Esophagus muscularis mucosa (tissue), 4 donors: ENCODE results near the gene ZNF8. TPM values are rescaled to one million over a fixed set of nuclear protein-coding genes. Genes with fewer than 3 reads are reported as not detected.

Source experiments
- DNase-seq: peaks from one replicate; pipeline ENCODE4 v3.0.0-alpha.2; 2017; ENCODE audit errors: extremely low spot score
- H3K27ac ChIP-seq, 4 donors: fragments of 200-600 bp; sonication (generic); replicated peaks in 1 of 4; 1 replicate in 3 of 4; 2 replicates in 1 of 4; pipeline ENCODE4 v1.5.1; 2016 to 2019; ENCODE audit warnings: mild to moderate bottlenecking in 1 of 4
- H3K27me3 ChIP-seq, 4 donors: fragments of 200-600 bp; sonication (generic); one replicate each; pipeline versions ENCODE4 v1.5.1 to v1.6.0; 2016 to 2019
- H3K36me3 ChIP-seq, 4 donors: fragments of 200-600 bp; sonication (generic); one replicate each; pipeline ENCODE4 v1.5.1; 2016 to 2019
- H3K4me1 ChIP-seq, 4 donors: fragments of 200-600 bp; sonication (generic); one replicate each; pipeline ENCODE4 v1.5.1; 2016 to 2019
- H3K4me3 ChIP-seq, 4 donors: fragments of 200-600 bp; sonication (generic); 1 replicate in 2 of 4; 2 replicates in 2 of 4; pipeline ENCODE4 v1.5.1; 2016 to 2019; ENCODE audit warnings: mild to moderate bottlenecking in 4 of 4, moderate library complexity in 1 of 4
- H3K9me3 ChIP-seq, 4 donors: fragments of 200-600 bp; sonication (generic); 1 replicate in 3 of 4; 2 replicates in 1 of 4; pipeline ENCODE4 v1.5.1; 2016 to 2019
- CTCF ChIP-seq, 3 experiments: fragments of 200-600 bp in 2 of 3; fragments of 450-650 bp in 1 of 3; sonication (generic) in 2 of 3; IDR thresholded peaks; one replicate each; pipeline ENCODE4 v1.5.1; 2017 to 2019; ENCODE audit warnings: antibody characterized with exemption in 3 of 3, mild to moderate bottlenecking in 2 of 3, moderate library complexity in 1 of 3
- EP300 ChIP-seq: sonication (generic); formaldehyde crosslinking; IDR thresholded peaks from one replicate; pipeline ENCODE4 v1.6.1; 2017; ENCODE audit warnings: antibody characterized with exemption
- POLR2A ChIP-seq: fragments of 450-650 bp; IDR thresholded peaks from one replicate; pipeline ENCODE4 v1.6.1; 2017; ENCODE audit warnings: antibody characterized with exemption, moderate library complexity, mild to moderate bottlenecking, low read depth
- POLR2AphosphoS5 ChIP-seq, 2 donors: sonication (generic); formaldehyde crosslinking; IDR thresholded peaks; one replicate each; pipeline ENCODE4 v1.6.1; 2017; ENCODE audit warnings: antibody characterized with exemption in 2 of 2
- WGBS: methylation state at CpG from one replicate; pipeline ENCODE4 v1.1.5; 2018; 5-methylcytosine and 5-hydroxymethylcytosine counted together
- intact Hi-C: fragments of 100-400 bp; cut with DNase I; formaldehyde crosslinking; loops from one replicate; pipeline ENCODE4 v1.15.1; 2023
- total RNA-seq, 4 donors: library from RNA; depleted of rRNA; stranded (reverse); fragments of >200 nt; gene quantifications; one replicate each; pipeline versions ENCODE4 v1.1.0 to v1.2.1, GENCODE V29; 2016

Gene ZNF8
- total RNA-seq, 4 donors from 2014 or later, result 8.1 to 12.3 (median 10.3) TPM

- H3K9me3 ChIP-seq, result no peaks in the 10 kb centered on the region
- DNase-seq, result no peak
- peaks cover 0 to 20% (median 0%) of the 10 kb centered on the region in 4 donors for H3K36me3 ChIP-seq
- H3K27ac ChIP-seq, result no peak overlapping the region
- peaks cover 23 to 34% (median 31%) of the 10 kb centered on the region in 4 donors for H3K4me1 ChIP-seq
- peak overlapping the region; percentile 72 to 94 (median 84) for H3K4me3 ChIP-seq
- intact Hi-C loops, result no loop called here
- TF ChIP-seq POLR2AphosphoS5 (IDR thresholded peaks at IDR 0.05), result no peak
- no peaks in the 10 kb centered on the region for H3K27me3 ChIP-seq
- WGBS, result 90% methylated on average over 6 of the region's 6 CpGs
Measured at GRCh38 chr19:58325311-58326022, 46.7 kb downstream of the ZNF8 start.

- peaks cover 23 to 34% (median 31%) of the 10 kb centered on the region in 4 donors for H3K4me1 ChIP-seq
- H3K9me3 ChIP-seq, result no peaks in the 10 kb centered on the region
- H3K36me3 ChIP-seq, result peaks cover 0 to 18% (median 0%) of the 10 kb centered on the region in 4 donors
- no peak for TF ChIP-seq CTCF (IDR thresholded peaks at IDR 0.05)
- no peak for TF ChIP-seq POLR2AphosphoS5 (IDR thresholded peaks at IDR 0.05)
- no peak for TF ChIP-seq EP300
- no peak for TF ChIP-seq POLR2A
- no peaks in the 10 kb centered on the region for H3K27me3 ChIP-seq
- peak overlapping the region; percentile 89 to 97 (median 94) for H3K27ac ChIP-seq
- intact Hi-C loops, result no loop called here
- no peak for DNase-seq
- 2% methylated on average over 9 of the region's 9 CpGs for WGBS
- H3K4me3 ChIP-seq, result peak overlapping the region; percentile 72 to 94 (median 84)
Measured at GRCh38 chr19:58326501-58326913, 47.8 kb downstream of the ZNF8 start.

DNA sequence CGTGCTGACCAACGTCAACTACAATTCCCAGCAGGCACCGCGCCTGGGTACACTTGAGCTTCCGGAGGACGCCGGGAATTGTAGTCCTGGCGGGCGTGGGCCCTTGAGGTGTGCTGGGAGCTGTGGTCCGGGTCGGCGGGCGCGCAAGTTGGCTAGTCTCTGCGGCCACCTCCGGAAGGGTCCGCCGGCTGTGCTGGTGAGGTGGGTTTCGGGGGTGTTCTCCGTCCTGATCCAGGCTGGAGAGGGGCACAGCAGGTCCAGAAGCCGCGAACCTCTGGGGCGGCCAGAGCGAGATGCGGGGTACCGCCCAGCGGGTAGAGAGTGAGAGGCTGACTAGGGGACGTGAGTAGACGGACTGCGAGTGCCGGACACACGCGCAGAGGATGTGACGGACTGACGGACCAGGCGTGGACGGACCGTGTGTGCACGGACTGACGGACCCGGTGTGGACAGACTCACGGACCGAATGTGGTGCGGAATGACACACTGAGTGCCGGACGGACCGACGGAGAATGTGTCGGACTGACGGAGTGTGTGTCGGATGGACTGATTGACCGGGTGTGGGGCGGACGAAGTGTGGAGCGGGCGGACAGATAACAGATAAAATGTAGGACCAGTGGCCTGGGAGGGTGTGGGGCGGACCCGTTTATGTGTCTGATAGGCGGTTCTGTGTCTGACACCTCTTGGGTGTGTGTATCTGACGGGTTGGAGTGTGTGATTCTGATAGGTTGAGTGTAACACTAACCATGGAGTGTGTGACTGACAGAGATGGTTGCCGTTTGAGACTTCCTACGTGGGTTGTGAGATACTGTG lies 48.4 kb downstream of the ZNF8 start, which contains the start of gene ZSCAN22:
TSS of gene ZSCAN22 (plus strand) at position 81 of the 813 bp plus-strand sequence. CDS start 7,809 bp downstream, outside the sequence.
- peak within 1 kb of the TSS; percentile 89 to 97 (median 94) for H3K27ac ChIP-seq
- DNase-seq, result peak; percentile 99
- TF ChIP-seq EP300, result no peak
- peak; percentile 22 for TF ChIP-seq POLR2A
- TF ChIP-seq POLR2AphosphoS5 (IDR thresholded peaks at IDR 0.05), result peak; percentile 90 to 91
- no peak for TF ChIP-seq CTCF (IDR thresholded peaks at IDR 0.05)
- intact Hi-C loops, result no loop called here
- H3K36me3 ChIP-seq, result peaks cover 0 to 12% (median 0%) of the 10 kb centered on the region in 4 donors
- H3K9me3 ChIP-seq, result no peaks in the 10 kb centered on the region
- peak within 1 kb of the TSS; percentile 72 to 94 (median 84) for H3K4me3 ChIP-seq
- peaks cover 23 to 34% (median 31%) of the 10 kb centered on the region in 4 donors for H3K4me1 ChIP-seq
- WGBS, result 0% methylated on average over 19 of the region's 62 CpGs
- no peaks in the 10 kb centered on the region for H3K27me3 ChIP-seq

DNA sequence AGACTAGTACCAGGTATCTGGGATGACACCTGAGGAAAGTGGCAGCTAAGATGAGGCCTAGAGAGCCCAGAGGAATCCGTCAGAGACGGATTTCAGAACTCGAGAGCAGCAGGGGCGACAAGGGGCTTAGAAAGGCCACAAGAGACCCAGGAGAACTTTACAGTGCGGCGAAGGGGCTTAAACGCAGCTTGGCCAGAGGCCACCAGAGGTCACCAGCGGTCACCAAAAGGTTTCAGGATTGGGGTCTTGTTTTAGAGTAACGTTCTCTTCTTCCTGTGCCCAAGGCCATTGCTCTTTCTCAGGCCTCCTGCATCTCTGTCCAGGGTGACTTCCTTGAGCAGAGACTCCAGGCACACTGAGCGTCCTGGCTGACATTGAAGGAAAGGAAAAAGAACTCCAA lies 50.2 kb downstream of the ZNF8 start:
- intact Hi-C loops, result no loop called here
- no peak for TF ChIP-seq POLR2AphosphoS5 (IDR thresholded peaks at IDR 0.05)
- TF ChIP-seq POLR2A, result no peak
- TF ChIP-seq CTCF (IDR thresholded peaks at IDR 0.05), result no peak
- no peak for TF ChIP-seq EP300
- H3K9me3 ChIP-seq, result no peaks in the 10 kb centered on the region
- H3K36me3 ChIP-seq, result no peaks in the 10 kb centered on the region
- 54% methylated on average over 10 of the region's 10 CpGs for WGBS
- H3K4me3 ChIP-seq, result no peak overlapping the region
- H3K27ac ChIP-seq, result no peak overlapping the region
- no peaks in the 10 kb centered on the region for H3K27me3 ChIP-seq
- DNase-seq, result no peak
- H3K4me1 ChIP-seq, result peaks cover 23 to 34% (median 31%) of the 10 kb centered on the region in 4 donors

GRCh38 chr19:58330458-58330857 lies 51.7 kb downstream of the ZNF8 start:
- Histone ChIP-seq H3K27ac (no peak overlapping the region), H3K4me1 (peaks cover 23 to 30% (median 27%) of the 10 kb centered on the region in 4 donors), H3K36me3 (peaks cover 8 to 13% (median 12%) of the 10 kb centered on the region in 4 donors), H3K27me3 (no peaks in the 10 kb centered on the region), H3K4me3 (no peak overlapping the region), H3K9me3 (no peaks in the 10 kb centered on the region)
- intact Hi-C loops, result no loop called here
- WGBS, result 78% methylated on average over 4 of the region's 4 CpGs
- TF ChIP-seq CTCF (IDR thresholded peaks at IDR 0.05), result no peak
- peak in 1 of 2 donors; percentile 27 for TF ChIP-seq POLR2AphosphoS5 (IDR thresholded peaks at IDR 0.05)
- no peak for TF ChIP-seq EP300
- no peak for DNase-seq
